Muscle of arm (tissue), 12 donors: Measurements from ENCODE around the gene ALB. TPM values are rescaled to one million over a fixed set of nuclear protein-coding genes. Genes with fewer than 3 reads are reported as not detected.

Experiments used
- DNase-seq: peaks from one replicate; pipeline ENCODE4 v3.0.0-alpha.2; 2013
- polyA plus RNA-seq, 12 donors: library from polyadenylated mRNA; unstranded; fragments of 120-200 nt; gene quantifications; one replicate each; pipeline ENCODE4 v1.2.1, GENCODE V29; 2013; ENCODE audit not compliant: insufficient read length in 12 of 12

ALB gene
- polyA plus RNA-seq, 12 donors: 1.0 to 858 (median 12.9) TPM; not detected in 1

DNA sequence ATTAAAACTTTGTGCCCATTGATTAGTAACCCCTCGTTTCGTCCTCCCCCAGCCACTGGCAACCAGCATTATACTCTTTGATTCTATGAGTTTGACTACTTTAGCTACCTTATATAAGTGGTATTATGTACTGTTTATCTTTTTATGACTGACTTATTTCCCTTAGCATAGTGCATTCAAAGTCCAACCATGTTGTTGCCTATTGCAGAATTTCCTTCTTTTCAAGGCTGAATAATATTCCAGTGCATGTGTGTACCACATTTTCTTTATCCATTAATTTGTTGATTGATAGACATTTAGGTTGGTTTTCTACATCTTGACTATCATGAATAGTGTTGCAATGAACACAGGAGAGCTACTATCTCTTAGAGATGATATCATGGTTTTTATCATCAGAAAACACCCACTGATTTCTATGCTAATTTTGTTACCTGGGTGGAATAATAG lies 3.2 kb downstream of the ALB start:
- DNase-seq: no peak

DNA sequence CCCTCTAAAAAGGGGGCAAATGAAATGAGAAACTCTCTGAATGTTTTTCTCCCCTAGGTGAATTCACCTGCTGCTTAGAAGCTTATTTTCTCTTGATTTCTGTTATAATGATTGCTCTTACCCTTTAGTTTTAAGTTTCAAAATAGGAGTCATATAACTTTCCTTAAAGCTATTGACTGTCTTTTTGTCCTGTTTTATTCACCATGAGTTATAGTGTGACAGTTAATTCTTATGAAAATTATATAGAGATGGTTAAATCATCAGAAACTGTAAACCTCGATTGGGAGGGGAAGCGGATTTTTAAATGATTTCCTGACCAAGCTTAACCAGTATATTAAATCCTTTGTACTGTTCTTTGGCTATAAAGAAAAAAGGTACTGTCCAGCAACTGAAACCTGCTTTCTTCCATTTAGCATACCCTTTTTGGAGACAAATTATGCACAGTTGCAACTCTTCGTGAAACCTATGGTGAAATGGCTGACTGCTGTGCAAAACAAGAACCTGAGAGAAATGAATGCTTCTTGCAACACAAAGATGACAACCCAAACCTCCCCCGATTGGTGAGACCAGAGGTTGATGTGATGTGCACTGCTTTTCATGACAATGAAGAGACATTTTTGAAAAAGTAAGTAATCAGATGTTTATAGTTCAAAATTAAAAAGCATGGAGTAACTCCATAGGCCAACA lies 4.2 kb downstream of the ALB start:
- no peak for DNase-seq

GRCh38 chr4:73409012-73409862 lies 5.2 kb downstream of the ALB start:
- no peak for DNase-seq

DNA sequence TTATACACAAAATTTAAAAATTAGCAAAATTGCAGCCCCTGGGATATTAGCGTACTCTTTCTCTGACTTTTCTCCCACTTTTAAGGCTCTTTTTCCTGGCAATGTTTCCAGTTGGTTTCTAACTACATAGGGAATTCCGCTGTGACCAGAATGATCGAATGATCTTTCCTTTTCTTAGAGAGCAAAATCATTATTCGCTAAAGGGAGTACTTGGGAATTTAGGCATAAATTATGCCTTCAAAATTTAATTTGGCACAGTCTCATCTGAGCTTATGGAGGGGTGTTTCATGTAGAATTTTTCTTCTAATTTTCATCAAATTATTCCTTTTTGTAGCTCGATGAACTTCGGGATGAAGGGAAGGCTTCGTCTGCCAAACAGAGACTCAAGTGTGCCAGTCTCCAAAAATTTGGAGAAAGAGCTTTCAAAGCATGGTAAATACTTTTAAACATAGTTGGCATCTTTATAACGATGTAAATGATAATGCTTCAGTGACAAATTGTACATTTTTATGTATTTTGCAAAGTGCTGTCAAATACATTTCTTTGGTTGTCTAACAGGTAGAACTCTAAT lies 6.0 kb downstream of the ALB start:
- DNase-seq: no peak

DNA sequence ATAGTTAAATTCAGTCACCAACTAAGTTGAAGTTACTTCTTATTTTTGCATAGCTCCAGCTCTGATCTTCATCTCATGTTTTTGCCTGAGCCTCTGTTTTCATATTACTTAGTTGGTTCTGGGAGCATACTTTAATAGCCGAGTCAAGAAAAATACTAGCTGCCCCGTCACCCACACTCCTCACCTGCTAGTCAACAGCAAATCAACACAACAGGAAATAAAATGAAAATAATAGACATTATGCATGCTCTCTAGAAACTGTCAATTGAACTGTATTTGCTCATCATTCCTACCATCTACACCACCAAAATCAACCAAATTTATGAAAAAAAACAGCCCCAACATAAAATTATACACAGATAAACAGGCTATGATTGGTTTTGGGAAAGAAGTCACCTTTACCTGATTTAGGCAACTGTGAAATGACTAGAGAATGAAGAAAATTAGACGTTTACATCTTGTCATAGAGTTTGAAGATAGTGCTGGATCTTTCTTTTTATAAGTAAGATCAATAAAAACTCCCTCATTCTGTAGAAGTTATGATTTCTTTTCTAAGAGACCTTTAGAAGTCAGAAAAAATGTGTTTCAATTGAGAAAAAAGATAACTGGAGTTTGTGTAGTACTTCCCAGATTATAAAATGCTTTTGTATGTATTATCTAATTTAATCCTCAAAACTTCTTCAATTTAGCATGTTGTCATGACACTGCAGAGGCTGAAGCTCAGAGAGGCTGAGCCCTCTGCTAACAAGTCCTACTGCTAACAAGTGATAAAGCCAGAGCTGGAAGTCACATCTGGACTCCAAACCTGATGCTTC lies 7.0 kb downstream of the ALB start:
- DNase-seq: no peak

- DNase-seq: no peak
These were observed 7.8 kb downstream of the ALB start for GRCh38 chr4:73411731-73412414.

- DNase-seq: no peak
These were observed 9.2 kb downstream of the ALB start for GRCh38 chr4:73413294-73413755.

DNA sequence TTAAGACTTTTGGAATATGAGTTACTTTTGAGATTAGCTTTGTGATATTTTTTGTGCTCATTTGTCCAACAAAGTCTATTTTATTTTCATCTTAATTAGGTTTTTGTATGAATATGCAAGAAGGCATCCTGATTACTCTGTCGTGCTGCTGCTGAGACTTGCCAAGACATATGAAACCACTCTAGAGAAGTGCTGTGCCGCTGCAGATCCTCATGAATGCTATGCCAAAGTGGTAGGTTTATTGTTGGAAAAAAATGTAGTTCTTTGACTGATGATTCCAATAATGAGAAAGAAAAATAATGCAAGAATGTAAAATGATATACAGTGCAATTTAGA lies 10.8 kb downstream of the ALB start:
- no peak for DNase-seq

DNA sequence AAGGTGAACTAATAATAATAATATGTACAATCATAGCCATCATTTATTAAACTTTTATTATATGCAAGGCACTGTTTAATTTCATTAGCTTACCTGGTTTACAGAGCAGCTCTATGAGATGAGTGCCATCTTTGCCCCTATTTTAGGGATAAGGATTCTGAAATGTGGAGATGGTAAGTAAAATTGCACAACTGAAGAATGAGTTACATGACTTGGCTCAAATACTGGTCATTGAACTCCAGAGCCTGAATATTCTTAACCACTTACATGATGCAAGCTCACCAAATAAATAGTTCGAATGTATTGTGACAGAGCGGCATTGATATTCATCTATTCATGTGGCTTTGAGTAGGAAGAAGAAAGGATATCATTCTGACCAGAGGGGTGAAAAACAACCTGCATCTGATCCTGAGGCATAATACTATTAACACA lies 11.7 kb downstream of the ALB start:
- DNase-seq: no peak

DNA sequence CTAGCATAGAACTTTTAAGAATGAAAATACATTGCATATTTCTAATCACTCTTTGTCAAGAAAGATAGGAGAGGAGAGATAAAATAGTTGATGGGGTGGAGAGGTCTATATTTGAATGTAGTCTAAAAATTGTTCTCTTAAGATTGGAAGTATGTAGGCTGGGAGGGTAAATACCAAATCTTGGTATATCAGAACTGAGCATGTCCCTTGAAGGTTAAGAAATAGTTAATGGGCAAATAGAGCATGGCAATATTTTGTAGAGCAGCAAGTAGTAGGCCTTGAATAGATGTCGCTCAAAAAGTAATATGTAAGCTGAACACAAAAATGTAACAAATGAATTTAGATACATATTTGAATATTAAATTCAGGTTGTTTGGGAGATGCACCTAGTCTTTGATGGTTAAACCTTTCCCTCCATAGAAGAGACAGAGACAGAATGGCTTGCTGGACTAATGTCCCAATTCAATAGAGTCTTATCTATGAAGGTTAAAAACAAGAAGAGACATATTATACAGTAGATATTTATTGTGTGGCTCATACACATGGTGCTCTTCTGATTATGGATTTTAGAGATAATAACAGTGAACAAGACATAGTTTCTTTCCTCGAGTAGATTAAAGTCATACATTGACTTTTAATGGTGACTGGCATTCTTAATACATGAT lies 12.5 kb downstream of the ALB start:
- DNase-seq: no peak

GRCh38 chr4:73417342-73417741 lies 13.3 kb downstream of the ALB start:
- no peak for DNase-seq

- no peak for DNase-seq
These were observed 13.9 kb downstream of the ALB start for GRCh38 chr4:73417973-73418372.

DNA sequence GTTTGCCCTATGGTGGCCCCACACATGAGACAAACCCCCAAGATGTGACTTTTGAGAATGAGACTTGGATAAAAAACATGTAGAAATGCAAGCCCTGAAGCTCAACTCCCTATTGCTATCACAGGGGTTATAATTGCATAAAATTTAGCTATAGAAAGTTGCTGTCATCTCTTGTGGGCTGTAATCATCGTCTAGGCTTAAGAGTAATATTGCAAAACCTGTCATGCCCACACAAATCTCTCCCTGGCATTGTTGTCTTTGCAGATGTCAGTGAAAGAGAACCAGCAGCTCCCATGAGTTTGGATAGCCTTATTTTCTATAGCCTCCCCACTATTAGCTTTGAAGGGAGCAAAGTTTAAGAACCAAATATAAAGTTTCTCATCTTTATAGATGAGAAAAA lies 14.6 kb downstream of the ALB start:
- no peak for DNase-seq

- DNase-seq: no peak
These were observed 15.3 kb downstream of the ALB start for GRCh38 chr4:73419106-73420038.

GRCh38 chr4:73420615-73421014 lies 16.5 kb downstream of the ALB start:
- DNase-seq: no peak

- DNase-seq: no peak
These were observed 17.8 kb downstream of the ALB start for GRCh38 chr4:73421708-73422457.

DNA sequence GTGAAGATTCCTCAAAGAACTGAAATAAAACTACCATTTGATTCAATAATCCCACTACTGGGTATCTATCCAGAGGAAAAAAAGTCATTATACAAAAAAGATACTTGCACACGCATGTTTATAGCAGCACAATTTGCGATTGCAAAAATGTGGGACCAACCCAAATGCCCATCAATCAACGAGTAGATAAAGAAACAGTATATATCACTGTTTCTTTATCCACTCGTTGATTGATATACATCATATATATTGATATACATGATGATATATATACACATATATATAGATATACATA lies 18.3 kb downstream of the ALB start:
- DNase-seq: no peak

DNA sequence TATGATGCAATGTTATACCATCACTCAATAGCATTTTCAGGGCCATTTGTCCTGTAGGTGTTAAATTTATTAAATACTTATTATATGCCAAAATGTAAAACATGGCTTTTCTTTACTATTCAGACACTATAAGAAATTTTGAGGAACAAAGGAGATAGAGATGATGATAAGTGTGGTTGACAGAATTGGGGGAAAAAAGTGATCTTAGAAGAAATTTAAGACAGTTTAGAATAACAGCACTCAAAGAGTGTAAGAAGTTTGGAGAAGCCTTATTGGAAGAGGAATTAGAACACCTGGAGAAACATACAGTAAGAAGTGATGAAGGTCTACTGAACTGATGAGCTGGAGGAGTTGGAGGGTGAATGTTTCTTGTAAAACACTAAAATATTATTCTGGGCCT lies 19.1 kb downstream of the ALB start:
- no peak for DNase-seq

- DNase-seq: no peak
These were observed 22.6 kb downstream of the ALB start for GRCh38 chr4:73426666-73427065.
